ENCODE results near the gene PCBP3. TPM values are rescaled to one million over a fixed set of nuclear protein-coding genes. Genes with fewer than 3 reads are reported as not detected.
"Not testable (repeated sequence)": the region's sequence is repeated elsewhere in the genome, so short reads cannot be mapped to it uniquely, and the experiment has no call there.

The PCBP3 gene
- total RNA-seq, 2 experiments from 2014 or later, result 1.9 to 2.2 TPM

DNA sequence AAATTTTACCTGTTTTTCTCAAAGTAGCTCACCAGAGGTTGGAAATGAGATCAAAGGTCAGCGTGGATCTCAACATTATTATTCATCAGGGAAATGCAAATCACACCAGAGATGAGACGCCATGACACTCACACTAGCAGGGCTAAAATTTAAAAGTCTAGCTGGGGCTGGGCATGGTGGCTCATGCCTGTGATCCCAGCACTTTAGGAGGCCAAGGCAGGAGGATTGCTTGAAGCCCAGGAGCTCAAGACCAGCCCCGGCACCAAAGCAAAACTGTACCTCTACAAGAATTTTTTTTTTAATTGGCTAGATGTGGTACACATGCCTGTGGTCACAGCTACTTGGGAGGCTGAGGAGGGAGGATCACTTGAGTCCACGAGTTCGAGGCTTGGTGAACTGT, 41.4 kb upstream of the PCBP3 start:
- no peak for DNase-seq
- intact Hi-C loops (cut with micrococcal nuclease), result no loop called here
- no peak overlapping the region for H3K27ac Mint-ChIP-seq
- no peaks in the 10 kb centered on the region for H3K36me3 Mint-ChIP-seq (ENCODE audit: low read depth)
- H3K27me3 Mint-ChIP-seq, result no peaks in the 10 kb centered on the region
- ATAC-seq, result no peak
- ChIA-PET POLR2A (interaction anchor here (0.9 kb wide), 1 partner anchor 51 kb away, joined by 3 read pairs; no protein-coding TSS in a partner anchor), CTCF (interaction anchor here (1.2 to 1.8 kb wide), 2 partner anchors 10 to 220 kb away, joined by 4 to 5 read pairs; no protein-coding TSS in a partner anchor)
- H3K4me3 Mint-ChIP-seq, result no peak overlapping the region
- H3K4me1 Mint-ChIP-seq (ENCODE audit: low read depth), result peaks cover under 1% of the 10 kb centered on the region
- no peak for TF ChIP-seq CTCF (IDR thresholded peaks at IDR 0.05)
- peaks cover 19% of the 10 kb centered on the region for H3K9me3 Mint-ChIP-seq

DNA sequence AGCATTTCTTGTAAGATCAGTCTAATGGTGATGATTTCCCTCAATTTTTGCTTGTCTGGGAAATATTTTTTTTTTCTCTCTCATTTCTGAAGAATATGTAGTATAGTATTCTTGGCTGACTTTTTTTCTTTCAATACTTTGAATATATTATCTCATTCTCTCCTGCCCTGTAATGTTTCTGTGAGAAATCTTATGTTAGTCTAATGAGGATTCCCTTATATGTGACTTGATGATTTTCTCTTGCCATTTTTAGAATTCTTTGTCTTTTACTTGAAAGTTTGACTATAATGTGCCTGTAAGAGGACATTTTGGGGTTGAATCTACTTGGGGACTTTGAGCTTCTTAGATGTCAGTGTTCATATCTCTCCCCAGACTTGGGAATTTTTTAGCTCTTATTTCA, 40.0 kb upstream of the PCBP3 start:
- no peaks in the 10 kb centered on the region for H3K27me3 Mint-ChIP-seq
- H3K4me1 Mint-ChIP-seq (ENCODE audit: low read depth), result peaks cover 4% of the 10 kb centered on the region
- no peaks in the 10 kb centered on the region for H3K36me3 Mint-ChIP-seq (ENCODE audit: low read depth)
- intact Hi-C loops (cut with micrococcal nuclease), result no loop called here
- no peak overlapping the region for H3K4me3 Mint-ChIP-seq
- ATAC-seq, result no peak
- DNase-seq, result no peak
- no peak overlapping the region for H3K27ac Mint-ChIP-seq
- CTCF ChIA-PET, result no interaction called here
- H3K9me3 Mint-ChIP-seq, result peaks cover 19% of the 10 kb centered on the region
- no peak for TF ChIP-seq CTCF (IDR thresholded peaks at IDR 0.05)
- POLR2A ChIA-PET, result no interaction called here

DNA sequence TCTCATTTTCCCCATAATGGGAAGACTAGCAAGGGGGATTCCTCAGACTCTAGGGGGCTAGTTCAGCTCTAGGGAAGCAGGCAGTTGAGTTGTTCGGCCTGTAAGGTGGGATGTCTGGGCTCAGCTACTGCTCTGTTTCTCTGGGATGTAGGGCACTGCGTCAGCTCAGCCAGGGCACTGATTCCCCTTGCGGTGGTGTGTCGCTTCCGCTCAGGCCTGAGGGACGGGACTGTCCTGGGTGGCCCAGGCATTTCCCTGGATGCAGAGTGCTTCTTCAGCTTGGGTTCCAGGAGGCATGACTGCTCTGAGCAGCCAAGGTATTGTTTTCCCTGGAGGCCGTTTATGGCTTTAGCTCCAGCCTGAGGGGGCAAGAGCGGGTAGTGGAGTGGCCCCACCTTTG, 38.8 kb upstream of the PCBP3 start:
- DNase-seq, CTCF ChIA-PET: not testable (repeated sequence)

DNA sequence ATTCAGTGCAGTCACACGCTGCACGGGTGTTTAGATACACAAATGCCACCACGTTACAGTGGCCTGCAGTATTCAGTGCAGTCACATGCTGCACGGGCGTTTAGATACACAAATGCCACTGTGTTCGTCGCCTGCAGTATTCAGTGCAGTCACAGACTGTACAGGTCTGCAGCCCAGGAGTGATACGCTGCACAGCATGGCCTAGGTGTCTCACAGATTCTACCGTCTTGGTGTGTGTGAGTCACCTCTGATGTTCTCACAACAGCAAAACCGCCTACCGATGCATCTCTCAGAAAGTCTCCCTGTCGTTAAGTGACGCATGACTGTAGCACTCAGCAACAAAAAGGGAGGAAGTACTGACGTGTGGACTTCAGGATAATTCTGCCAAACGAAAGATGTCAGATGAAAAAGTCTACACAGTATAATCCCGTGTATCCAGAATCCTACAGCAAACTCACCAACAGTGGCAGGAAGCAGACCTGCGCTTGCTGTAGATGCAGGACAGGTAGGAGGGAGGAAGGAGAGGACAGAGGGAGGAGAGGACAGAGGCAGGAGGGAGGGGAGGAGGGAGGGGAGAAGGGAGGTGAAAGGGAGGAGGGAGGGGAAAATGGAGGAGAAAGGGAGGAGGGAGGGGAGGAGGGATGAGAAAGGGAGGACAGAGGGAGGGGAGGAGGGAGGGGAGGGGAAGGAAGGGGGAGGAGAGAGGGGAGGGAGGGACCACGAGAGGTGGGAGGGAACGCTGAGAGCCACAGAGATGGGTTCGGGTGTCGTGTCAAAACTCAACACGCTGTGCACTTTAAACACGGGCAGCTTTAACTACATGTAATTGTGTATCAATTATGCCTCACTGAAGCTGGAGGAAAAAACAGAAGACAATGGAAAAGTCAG, 36.3 kb upstream of the PCBP3 start:
- POLR2A ChIA-PET, result no interaction called here
- H3K9me3 Mint-ChIP-seq, result peaks cover 14% of the 10 kb centered on the region
- H3K36me3 Mint-ChIP-seq (ENCODE audit: low read depth), result no peaks in the 10 kb centered on the region
- H3K27me3 Mint-ChIP-seq, result no peaks in the 10 kb centered on the region
- intact Hi-C loops (cut with micrococcal nuclease), result no loop called here
- peak; percentile 91 for ATAC-seq
- peak overlapping the region; percentile 30 for H3K27ac Mint-ChIP-seq
- CTCF ChIA-PET, result interaction anchor here (1.2 kb wide), 1 partner anchor 11 kb away, joined by 5 read pairs; no protein-coding TSS in a partner anchor
- no peak overlapping the region for H3K4me3 Mint-ChIP-seq
- no peak for TF ChIP-seq CTCF (IDR thresholded peaks at IDR 0.05)
- peaks cover 8% of the 10 kb centered on the region for H3K4me1 Mint-ChIP-seq (ENCODE audit: low read depth)
- peak; percentile 47 for DNase-seq

More for the DNA sequence above, 38.8 kb upstream of the PCBP3 start:
- H3K4me3 Mint-ChIP-seq; H3K27ac Mint-ChIP-seq; intact Hi-C loops (cut with micrococcal nuclease); POLR2A ChIA-PET; H3K4me1 Mint-ChIP-seq (ENCODE audit: low read depth); ATAC-seq; H3K36me3 Mint-ChIP-seq (ENCODE audit: low read depth); H3K27me3 Mint-ChIP-seq: not testable (repeated sequence)
- H3K9me3 Mint-ChIP-seq, result peaks cover 19% of the 10 kb centered on the region

GRCh38 chr21:45607909-45608295, 35.6 kb upstream of the PCBP3 start:
- no peak overlapping the region for H3K4me3 Mint-ChIP-seq
- peaks cover 8% of the 10 kb centered on the region for H3K4me1 Mint-ChIP-seq (ENCODE audit: low read depth)
- peaks cover 12% of the 10 kb centered on the region for H3K9me3 Mint-ChIP-seq
- ATAC-seq, result no peak
- H3K27me3 Mint-ChIP-seq, result no peaks in the 10 kb centered on the region
- no peak for DNase-seq
- H3K27ac Mint-ChIP-seq, result no peak overlapping the region
- H3K36me3 Mint-ChIP-seq (ENCODE audit: low read depth), result no peaks in the 10 kb centered on the region
- POLR2A ChIA-PET, result no interaction called here
- CTCF ChIA-PET, result interaction anchor here (1.2 kb wide), 1 partner anchor 11 kb away, joined by 5 read pairs; no protein-coding TSS in a partner anchor
- intact Hi-C loops (cut with micrococcal nuclease), result no loop called here
- TF ChIP-seq CTCF (IDR thresholded peaks at IDR 0.05), result no peak

GRCh38 chr21:45608747-45609470, 34.6 kb upstream of the PCBP3 start:
- H3K4me3 Mint-ChIP-seq; H3K27ac Mint-ChIP-seq; intact Hi-C loops (cut with micrococcal nuclease); H3K27me3 Mint-ChIP-seq; POLR2A ChIA-PET; H3K36me3 Mint-ChIP-seq (ENCODE audit: low read depth); DNase-seq; H3K9me3 Mint-ChIP-seq: not testable (repeated sequence)
- H3K4me1 Mint-ChIP-seq (ENCODE audit: low read depth), result peaks cover 12% of the 10 kb centered on the region
- CTCF ChIA-PET, result interaction anchor here (1.2 kb wide), 1 partner anchor 12 kb away, joined by 5 read pairs; no protein-coding TSS in a partner anchor
- ATAC-seq, result peak; percentile 44

DNA sequence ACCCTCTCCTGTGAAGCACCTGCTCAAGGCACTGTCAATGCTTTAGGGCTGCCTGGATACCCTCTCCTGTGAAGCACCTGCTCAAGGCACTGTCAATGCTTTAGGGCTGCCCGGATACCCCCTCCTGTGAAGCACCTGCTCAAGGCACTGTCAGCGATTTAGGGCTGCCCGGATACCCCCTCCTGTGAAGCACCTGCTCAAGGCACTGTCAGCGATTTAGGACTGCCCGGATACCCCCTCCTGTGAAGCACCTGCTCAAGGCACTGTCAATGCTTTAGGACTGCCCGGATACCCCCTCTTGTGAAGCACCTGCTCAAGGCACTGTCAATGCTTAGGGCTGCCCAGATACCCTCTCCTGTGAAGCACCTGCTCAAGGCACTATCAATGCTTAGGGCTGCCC, 33.9 kb upstream of the PCBP3 start:
- DNase-seq; H3K36me3 Mint-ChIP-seq (ENCODE audit: low read depth); CTCF ChIA-PET; POLR2A ChIA-PET; H3K9me3 Mint-ChIP-seq; H3K27me3 Mint-ChIP-seq; intact Hi-C loops (cut with micrococcal nuclease); H3K27ac Mint-ChIP-seq; H3K4me3 Mint-ChIP-seq; ATAC-seq: not testable (repeated sequence)
- peaks cover 13% of the 10 kb centered on the region for H3K4me1 Mint-ChIP-seq (ENCODE audit: low read depth)
